ENCODE data around the gene BICD1. TPM values are rescaled to one million over a fixed set of nuclear protein-coding genes. Genes with fewer than 3 reads are reported as not detected.

The BICD1 gene
- total RNA-seq, 3 donors from 2014 or later: 17.9 to 19.5 (median 18.9) TPM

GRCh38 chr12:32110942-32111341 lies 4.3 kb downstream of the BICD1 start:
- ATAC-seq: no peak
- no peaks in the 10 kb centered on the region for H3K27me3 Mint-ChIP-seq (ENCODE audit: low read depth)
- H3K4me1 Mint-ChIP-seq (ENCODE audit: low read depth): peaks cover 30% of the 10 kb centered on the region

GRCh38 chr12:32115404-32116104 lies 8.9 kb downstream of the BICD1 start:
- H3K4me1 Mint-ChIP-seq (ENCODE audit: low read depth): peaks cover 9% of the 10 kb centered on the region
- ATAC-seq (no peak), DNase-seq (no peak)
- peaks cover 10% of the 10 kb centered on the region for H3K36me3 Mint-ChIP-seq (ENCODE audit: insufficient read depth)
- H3K9me3 Mint-ChIP-seq: no peaks in the 10 kb centered on the region
- no peak overlapping the region for H3K4me3 Mint-ChIP-seq
- H3K27me3 Mint-ChIP-seq (ENCODE audit: low read depth): no peaks in the 10 kb centered on the region

More at GRCh38 chr12:32110942-32111341, 4.3 kb downstream of the BICD1 start:
- no peaks in the 10 kb centered on the region for H3K9me3 Mint-ChIP-seq
- H3K4me3 Mint-ChIP-seq: no peak overlapping the region
- no peak for DNase-seq
- H3K36me3 Mint-ChIP-seq (ENCODE audit: insufficient read depth): peaks cover 6% of the 10 kb centered on the region

GRCh38 chr12:32116897-32117296 lies 10.2 kb downstream of the BICD1 start:
- peaks cover 10% of the 10 kb centered on the region for H3K4me1 Mint-ChIP-seq (ENCODE audit: low read depth)
- H3K9me3 Mint-ChIP-seq: no peaks in the 10 kb centered on the region
- H3K4me3 Mint-ChIP-seq: no peak overlapping the region
- ATAC-seq (no peak), DNase-seq (no peak)
- peaks cover 10% of the 10 kb centered on the region for H3K36me3 Mint-ChIP-seq (ENCODE audit: insufficient read depth)
- H3K27me3 Mint-ChIP-seq (ENCODE audit: low read depth): no peaks in the 10 kb centered on the region

- peaks cover 8% of the 10 kb centered on the region for H3K36me3 Mint-ChIP-seq (ENCODE audit: insufficient read depth)
- H3K4me1 Mint-ChIP-seq (ENCODE audit: low read depth): peaks cover 10% of the 10 kb centered on the region
- no peak overlapping the region for H3K4me3 Mint-ChIP-seq
- DNase-seq (no peak), ATAC-seq (no peak)
- no peaks in the 10 kb centered on the region for H3K9me3 Mint-ChIP-seq
- H3K27me3 Mint-ChIP-seq (ENCODE audit: low read depth): no peaks in the 10 kb centered on the region
Observed at GRCh38 chr12:32117316-32117715, 10.7 kb downstream of the BICD1 start.

- Mint-ChIP-seq H3K4me3 (no peak overlapping the region), H3K36me3 (ENCODE audit: insufficient read depth) (peaks cover 3% of the 10 kb centered on the region), H3K9me3 (no peaks in the 10 kb centered on the region), H3K4me1 (ENCODE audit: low read depth) (peaks cover 10% of the 10 kb centered on the region), H3K27me3 (ENCODE audit: low read depth) (no peaks in the 10 kb centered on the region)
- no peak for ATAC-seq
- no peak for DNase-seq
Observed at GRCh38 chr12:32118806-32119205, 12.2 kb downstream of the BICD1 start.

GRCh38 chr12:32120419-32120818 lies 13.8 kb downstream of the BICD1 start:
- H3K36me3 Mint-ChIP-seq (ENCODE audit: insufficient read depth): peaks cover 3% of the 10 kb centered on the region
- peaks cover 8% of the 10 kb centered on the region for H3K4me1 Mint-ChIP-seq (ENCODE audit: low read depth)
- H3K4me3 Mint-ChIP-seq: no peak overlapping the region
- H3K9me3 Mint-ChIP-seq: no peaks in the 10 kb centered on the region
- ATAC-seq (peak; percentile 76 to 79), DNase-seq (no peak)
- H3K27me3 Mint-ChIP-seq (ENCODE audit: low read depth): no peaks in the 10 kb centered on the region

- H3K27me3 Mint-ChIP-seq (ENCODE audit: low read depth): no peaks in the 10 kb centered on the region
- DNase-seq: no peak
- H3K4me3 Mint-ChIP-seq: no peak overlapping the region
- peaks cover 9% of the 10 kb centered on the region for H3K4me1 Mint-ChIP-seq (ENCODE audit: low read depth)
- H3K36me3 Mint-ChIP-seq (ENCODE audit: insufficient read depth): no peaks in the 10 kb centered on the region
- no peaks in the 10 kb centered on the region for H3K9me3 Mint-ChIP-seq
- no peak for ATAC-seq
Observed at GRCh38 chr12:32124637-32125036, 18.0 kb downstream of the BICD1 start.

- Mint-ChIP-seq H3K36me3 (ENCODE audit: insufficient read depth) (peaks cover 2% of the 10 kb centered on the region), H3K27me3 (ENCODE audit: low read depth) (no peaks in the 10 kb centered on the region), H3K4me3 (no peak overlapping the region), H3K9me3 (no peaks in the 10 kb centered on the region), H3K4me1 (ENCODE audit: low read depth) (peaks cover 4% of the 10 kb centered on the region)
- DNase-seq (no peak), ATAC-seq (peak in 1 of 2 donors; percentile 30)
Observed at GRCh38 chr12:32125455-32126084, 18.9 kb downstream of the BICD1 start.

GRCh38 chr12:32126720-32127119 lies 20.1 kb downstream of the BICD1 start:
- Mint-ChIP-seq H3K4me3 (no peak overlapping the region), H3K4me1 (ENCODE audit: low read depth) (peaks cover 3% of the 10 kb centered on the region), H3K36me3 (ENCODE audit: insufficient read depth) (peaks cover 2% of the 10 kb centered on the region), H3K27me3 (ENCODE audit: low read depth) (no peaks in the 10 kb centered on the region), H3K9me3 (no peaks in the 10 kb centered on the region)
- no peak for ATAC-seq
- DNase-seq: no peak

GRCh38 chr12:32131666-32132065 lies 25.0 kb downstream of the BICD1 start:
- ATAC-seq (no peak), DNase-seq (no peak)
- H3K4me1 Mint-ChIP-seq (ENCODE audit: low read depth): peaks cover 22% of the 10 kb centered on the region
- H3K4me3 Mint-ChIP-seq: no peak overlapping the region
- no peaks in the 10 kb centered on the region for H3K27me3 Mint-ChIP-seq (ENCODE audit: low read depth)
- H3K36me3 Mint-ChIP-seq (ENCODE audit: insufficient read depth): peaks cover 3% of the 10 kb centered on the region
- H3K9me3 Mint-ChIP-seq: no peaks in the 10 kb centered on the region

GRCh38 chr12:32134101-32134888 lies 27.6 kb downstream of the BICD1 start:
- Mint-ChIP-seq H3K9me3 (no peaks in the 10 kb centered on the region), H3K4me1 (ENCODE audit: low read depth) (peaks cover 23% of the 10 kb centered on the region), H3K36me3 (ENCODE audit: insufficient read depth) (peaks cover 3% of the 10 kb centered on the region), H3K27me3 (ENCODE audit: low read depth) (no peaks in the 10 kb centered on the region), H3K4me3 (no peak overlapping the region)
- peak; percentile 9 for DNase-seq
- peak; percentile 96 for ATAC-seq

- ATAC-seq: no peak
- DNase-seq: no peak
- Mint-ChIP-seq H3K4me1 (ENCODE audit: low read depth) (peaks cover 28% of the 10 kb centered on the region), H3K36me3 (ENCODE audit: insufficient read depth) (peaks cover 2% of the 10 kb centered on the region), H3K9me3 (no peaks in the 10 kb centered on the region), H3K4me3 (no peak overlapping the region), H3K27me3 (ENCODE audit: low read depth) (no peaks in the 10 kb centered on the region)
Observed at GRCh38 chr12:32135967-32136366, 29.3 kb downstream of the BICD1 start.

- ATAC-seq (no peak), DNase-seq (no peak)
- H3K4me1 Mint-ChIP-seq (ENCODE audit: low read depth): peaks cover 28% of the 10 kb centered on the region
Observed at GRCh38 chr12:32136404-32136803, 29.8 kb downstream of the BICD1 start.

GRCh38 chr12:32139064-32139421 lies 32.4 kb downstream of the BICD1 start:
- Mint-ChIP-seq H3K36me3 (ENCODE audit: insufficient read depth) (no peaks in the 10 kb centered on the region), H3K4me3 (peak overlapping the region; percentile 72), H3K4me1 (ENCODE audit: low read depth) (peaks cover 28% of the 10 kb centered on the region), H3K9me3 (no peaks in the 10 kb centered on the region), H3K27me3 (ENCODE audit: low read depth) (no peaks in the 10 kb centered on the region)
- DNase-seq (peak; percentile 7), ATAC-seq (peak; percentile 61 to 68)

More at GRCh38 chr12:32136404-32136803, 29.8 kb downstream of the BICD1 start:
- no peaks in the 10 kb centered on the region for H3K27me3 Mint-ChIP-seq (ENCODE audit: low read depth)
- H3K9me3 Mint-ChIP-seq: no peaks in the 10 kb centered on the region
- H3K4me3 Mint-ChIP-seq: no peak overlapping the region
- peaks cover 2% of the 10 kb centered on the region for H3K36me3 Mint-ChIP-seq (ENCODE audit: insufficient read depth)

Data from activated T-cell treated with anti-CD3 and anti-CD28 coated beads, Interleukin-2, amount 50 U/mL, for 4 hours (primary cell).